CD14-positive monocyte (primary cell): ENCODE measurements around the gene SETDB1. TPM values are rescaled to one million over a fixed set of nuclear protein-coding genes. Genes with fewer than 3 reads are reported as not detected.
"Not testable (repeated sequence)": the region's sequence is repeated elsewhere in the genome, so short reads cannot be mapped to it uniquely, and the experiment has no call there.

Experiments used
- DNase-seq, 3 donors: peaks; one replicate each; pipeline ENCODE4 v3.0.0-alpha.2; 2011 to 2022
- H2AFZ ChIP-seq: 2 replicates; pipeline ENCODE4 v1.6.0; 2012; ENCODE audit warnings: mild to moderate bottlenecking, low read depth, low read length, inconsistent platforms; ENCODE audit not compliant: insufficient read depth, poor library complexity, severe bottlenecking
- H3K27ac ChIP-seq, 2 donors: 1 replicate in 1 of 2; 2 replicates in 1 of 2; pipeline ENCODE4 v1.5.1; 2012 to 2013; ENCODE audit warnings: low read length in 2 of 2, control low read depth in 1 of 2, inconsistent platforms in 1 of 2, low read depth in 1 of 2, mild to moderate bottlenecking in 1 of 2
- H3K27me3 ChIP-seq, 2 donors: one replicate each; pipeline versions ENCODE4 v1.6.0 to v1.6.1; 2011 to 2013; ENCODE audit warnings: low read length in 2 of 2; ENCODE audit not compliant: control insufficient read depth in 2 of 2, insufficient read depth in 2 of 2
- H3K36me3 ChIP-seq, 2 donors: replicated peaks in 1 of 2; 1 replicate in 1 of 2; 2 replicates in 1 of 2; pipeline versions ENCODE4 v1.5.1 to v1.6.1; 2012 to 2013; ENCODE audit warnings: low read length in 2 of 2, control low read depth in 1 of 2, inconsistent platforms in 1 of 2, mild to moderate bottlenecking in 1 of 2; ENCODE audit not compliant: insufficient read depth in 2 of 2, control insufficient read depth in 1 of 2
- H3K4me1 ChIP-seq, 2 donors: 1 replicate in 1 of 2; 2 replicates in 1 of 2; pipeline versions ENCODE4 v1.5.1 to v1.6.1; 2012 to 2013; ENCODE audit warnings: low read length in 2 of 2, control low read depth in 1 of 2, inconsistent platforms in 1 of 2, mild to moderate bottlenecking in 1 of 2, moderate library complexity in 1 of 2; ENCODE audit not compliant: insufficient read depth in 2 of 2, control insufficient read depth in 1 of 2
- H3K4me2 ChIP-seq: replicated peaks from 2 replicates; pipeline ENCODE3; 2012; ENCODE audit warnings: low read length, moderate library complexity, mild to moderate bottlenecking; ENCODE audit not compliant: poor library complexity, severe bottlenecking; ENCODE audit errors: extremely low read depth
- H3K4me3 ChIP-seq, 3 experiments: fragments of 200-600 bp in 1 of 3; sonication (generic) in 1 of 3; replicated peaks in 1 of 3; 1 replicate in 2 of 3; 2 replicates in 1 of 3; pipeline ENCODE4 v1.5.1; 2011 to 2013; ENCODE audit warnings: low read length in 3 of 3, mild to moderate bottlenecking in 3 of 3, control low read depth in 2 of 3, low read depth in 2 of 3, inconsistent platforms in 1 of 3, moderate library complexity in 1 of 3
- H3K79me2 ChIP-seq: 2 replicates; pipeline ENCODE4 v1.6.0; 2012; ENCODE audit warnings: mild to moderate bottlenecking, control low read depth, inconsistent platforms, low read length, moderate library complexity; ENCODE audit not compliant: insufficient read depth
- H3K9ac ChIP-seq: 2 replicates; pipeline ENCODE4 v1.6.0; 2017; ENCODE audit warnings: low read length, mild to moderate bottlenecking; ENCODE audit not compliant: insufficient read depth, poor library complexity, severe bottlenecking
- H3K9me3 ChIP-seq, 2 donors: replicated peaks in 1 of 2; 1 replicate in 1 of 2; 2 replicates in 1 of 2; pipeline versions ENCODE4 v1.5.1 to v1.6.1; 2012 to 2013; ENCODE audit warnings: low read length in 2 of 2, control low read depth in 1 of 2; ENCODE audit not compliant: control insufficient read depth in 1 of 2, insufficient read depth in 1 of 2
- H4K20me1 ChIP-seq: 2 replicates; pipeline ENCODE4 v1.6.0; 2012; ENCODE audit warnings: mild to moderate bottlenecking, low read length, control low read depth, moderate library complexity; ENCODE audit not compliant: insufficient read depth
- H3K27ac Mint-ChIP-seq, 7 donors: one replicate each; pipeline ENCODE4 v1.8.0; 2020; ENCODE audit warnings: mild to moderate bottlenecking in 7 of 7, mixed read lengths in 7 of 7, moderate library complexity in 6 of 7, inconsistent platforms in 2 of 7
- H3K27me3 Mint-ChIP-seq, 3 donors: one replicate each; pipeline ENCODE4 v1.8.0; 2021 to 2022; ENCODE audit warnings: low read depth in 3 of 3, mild to moderate bottlenecking in 3 of 3, mixed read lengths in 3 of 3, moderate library complexity in 3 of 3, inconsistent platforms in 1 of 3
- H3K36me3 Mint-ChIP-seq, 2 donors: one replicate each; pipeline ENCODE4 v1.8.0; 2020; ENCODE audit warnings: mixed read lengths in 2 of 2, inconsistent platforms in 1 of 2, mild to moderate bottlenecking in 1 of 2
- H3K4me1 Mint-ChIP-seq: one replicate; pipeline ENCODE4 v1.8.0; 2020; ENCODE audit warnings: mild to moderate bottlenecking, mixed read lengths
- H3K4me3 Mint-ChIP-seq, 2 donors: one replicate each; pipeline ENCODE4 v1.8.0; 2020; ENCODE audit warnings: mild to moderate bottlenecking in 2 of 2, mixed read lengths in 2 of 2, moderate library complexity in 1 of 2
- H3K9me3 Mint-ChIP-seq, 7 donors: one replicate each; pipeline ENCODE4 v1.8.0; 2020 to 2022; ENCODE audit warnings: mixed read lengths in 7 of 7, mild to moderate bottlenecking in 6 of 7, moderate library complexity in 6 of 7, inconsistent platforms in 2 of 7
- CTCF ChIP-seq: fragments of 200-600 bp; IDR thresholded peaks from one replicate; pipeline ENCODE4 v1.8.0; 2022; ENCODE audit warnings: antibody characterized with exemption, mild to moderate bottlenecking
- WGBS: methylation state at CpG from one replicate; pipeline ENCODE4 v1.1.5; 2013; ENCODE audit warnings: missing lambda C conversion rate; ENCODE audit not compliant: insufficient coverage; 5-methylcytosine and 5-hydroxymethylcytosine counted together
- intact Hi-C, 2 donors: fragments of 100-400 bp; cut with micrococcal nuclease; formaldehyde crosslinking; loops; one replicate each; pipeline versions ENCODE4 v1.15.0 to v1.15.1; 2023
- polyA plus RNA-seq, 3 donors: library from polyadenylated mRNA; depleted of rRNA in 1 of 3; unstranded in 2 of 3; stranded (reverse) in 1 of 3; fragments of 300-500 nt in 2 of 3; fragments of >200 nt in 1 of 3; fragmentation: Illumina TruSeq in 2 of 3; gene quantifications; 1 replicate in 2 of 3; 2 replicates in 1 of 3; pipeline ENCODE4 v1.2.3, GENCODE V29; 2012 to 2021

SETDB1 gene
- polyA plus RNA-seq, 3 donors: 13.9 to 69.4 (median 15.5) TPM

GRCh38 chr1:150881331-150882070 is 44.7 kb upstream of the SETDB1 start:
- Histone ChIP-seq H3K4me3 (peak overlapping the region in 1 of 3 experiments; percentile 21), H3K9ac (peak overlapping the region; percentile 17), H3K27me3 (no peaks in the 10 kb centered on the region), H3K4me1 (peaks cover 27 to 34% of the 10 kb centered on the region in 2 donors), H4K20me1 (no peaks in the 10 kb centered on the region), H2AFZ (peak overlapping the region; percentile 62), H3K79me2 (no peaks in the 10 kb centered on the region), H3K27ac (peak overlapping the region in 1 of 2 donors; percentile 79), H3K36me3 (no peaks in the 10 kb centered on the region), H3K4me2 (peak overlapping the region; percentile 33), H3K9me3 (no peaks in the 10 kb centered on the region)
- Mint-ChIP-seq H3K27ac (peak overlapping the region; percentile 76 to 95 (median 91)), H3K4me3 (no peak overlapping the region), H3K36me3 (no peaks in the 10 kb centered on the region), H3K4me1 (peaks cover 30% of the 10 kb centered on the region), H3K9me3 (peaks cover 0 to 2% (median 0%) of the 10 kb centered on the region in 7 donors), H3K27me3 (peaks cover 0 to 3% (median 2%) of the 10 kb centered on the region in 3 donors)
- WGBS: no CpG with 5 or more reads among the region's 2 CpGs
- DNase-seq: peak; percentile 71 to 91 (median 82)
- no peak for TF ChIP-seq CTCF
- intact Hi-C loops: no loop called here

- H3K27ac ChIP-seq, H3K9me3 ChIP-seq, H3K4me3 ChIP-seq, H2AFZ ChIP-seq, H4K20me1 ChIP-seq, H3K27ac Mint-ChIP-seq, H3K36me3 ChIP-seq, H3K9ac ChIP-seq, H3K27me3 Mint-ChIP-seq, H3K9me3 Mint-ChIP-seq, H3K4me3 Mint-ChIP-seq, H3K4me2 ChIP-seq, DNase-seq, H3K79me2 ChIP-seq, H3K36me3 Mint-ChIP-seq, intact Hi-C loops, H3K27me3 ChIP-seq: not testable (repeated sequence)
- peaks cover 23% of the 10 kb centered on the region for H3K4me1 Mint-ChIP-seq
- peaks cover 20 to 25% of the 10 kb centered on the region in 2 donors for H3K4me1 ChIP-seq
- WGBS: 100% methylated on average over 1 of the region's 5 CpGs
These were observed 43.0 kb upstream of the SETDB1 start for GRCh38 chr1:150883121-150883520.
